OCI-LY1 (cell line): ENCODE results near the gene ADCY7.

Experiments used
- H2AFZ ChIP-seq: fragments of 200-600 bp; sonication (generic), shearing (Covaris generic); 2 replicates; pipeline ENCODE4 v1.6.0; 2014; ENCODE audit warnings: antibody characterized with exemption, mild to moderate bottlenecking, low read length
- H3F3A ChIP-seq: fragments of 200-600 bp; sonication (generic), shearing (Covaris generic); 2 replicates; pipeline ENCODE4 v1.6.0; 2014; ENCODE audit warnings: mild to moderate bottlenecking, antibody characterized with exemption, low read length, moderate library complexity; ENCODE audit not compliant: insufficient read depth
- H3K27ac ChIP-seq: fragments of 200-600 bp; sonication (generic); 2 replicates; pipeline ENCODE4 v1.5.1; 2014; ENCODE audit warnings: low read length, mixed run types, mild to moderate bottlenecking, low read depth; ENCODE audit not compliant: poor library complexity, severe bottlenecking
- H3K27me3 ChIP-seq: fragments of 200-600 bp; sonication (generic); 2 replicates; pipeline ENCODE4 v1.6.0; 2014; ENCODE audit warnings: antibody characterized with exemption, mild to moderate bottlenecking, low read length, moderate library complexity; ENCODE audit not compliant: insufficient read depth
- H3K36me3 ChIP-seq: fragments of 200-600 bp; sonication (generic); 2 replicates; pipeline ENCODE4 v1.6.1; 2014; ENCODE audit warnings: mild to moderate bottlenecking, antibody characterized with exemption, low read length, moderate library complexity, mixed read lengths; ENCODE audit not compliant: insufficient read depth
- H3K4me1 ChIP-seq: fragments of 200-600 bp; sonication (generic); 2 replicates; pipeline ENCODE4 v1.5.1; 2014; ENCODE audit warnings: mild to moderate bottlenecking, low read length, moderate library complexity; ENCODE audit not compliant: insufficient read depth, severe bottlenecking
- H3K4me2 ChIP-seq: fragments of 200-600 bp; sonication (generic), shearing (Covaris generic); 2 replicates; pipeline ENCODE4 v1.6.1; 2014; ENCODE audit warnings: low read length
- H3K4me3 ChIP-seq: fragments of 200-600 bp; sonication (generic); 2 replicates; pipeline ENCODE4 v1.5.1; 2014; ENCODE audit warnings: low read length, low read depth, mild to moderate bottlenecking, mixed read lengths; ENCODE audit not compliant: poor library complexity, severe bottlenecking
- H3K79me2 ChIP-seq: fragments of 200-600 bp; shearing (Covaris generic); 2 replicates; pipeline ENCODE4 v1.6.1; 2016; ENCODE audit warnings: mixed run types, low read length, mixed read lengths; ENCODE audit not compliant: insufficient read depth
- H3K9ac ChIP-seq: fragments of 200-600 bp; sonication (generic), shearing (Covaris generic); 2 replicates; pipeline ENCODE4 v1.6.1; 2014; ENCODE audit warnings: mild to moderate bottlenecking, low read length, mixed read lengths
- H3K9me2 ChIP-seq: fragments of 200-600 bp; sonication (generic), shearing (Covaris generic); 2 replicates; pipeline ENCODE4 v1.6.1; 2014; ENCODE audit warnings: low read depth, mild to moderate bottlenecking, low read length, mixed read lengths
- H3K9me3 ChIP-seq: fragments of 200-600 bp; shearing (Covaris generic); 2 replicates; pipeline ENCODE4 v1.6.1; 2014; ENCODE audit warnings: low read length, mixed read lengths
- H4K20me1 ChIP-seq: fragments of 200-600 bp; sonication (generic), shearing (Covaris generic); 2 replicates; pipeline ENCODE4 v1.6.0; 2016; ENCODE audit warnings: mild to moderate bottlenecking, low read length; ENCODE audit not compliant: insufficient read depth
- CTCF ChIP-seq: fragments of 200-600 bp; sonication (generic), shearing (Covaris generic); IDR thresholded peaks from 2 replicates; pipeline ENCODE4 v1.5.1; 2017; ENCODE audit warnings: mild to moderate bottlenecking, antibody characterized with exemption, low read length, moderate library complexity, mixed read lengths
- EZH2 ChIP-seq: fragments of 200-600 bp; sonication (generic), shearing (Covaris generic); IDR thresholded peaks from 2 replicates; pipeline ENCODE4 v1.8.0; 2017; ENCODE audit warnings: borderline replicate concordance, mixed run types, mild to moderate bottlenecking, antibody characterized with exemption, low read length, moderate library complexity, mixed read lengths

The ADCY7 gene

GRCh38 chr16:50301626-50302471 is 35.5 kb downstream of the ADCY7 start:
- no peak overlapping the region for H3K4me2 ChIP-seq
- no peak overlapping the region for H2AFZ ChIP-seq
- no peaks in the 10 kb centered on the region for H3K9me3 ChIP-seq
- TF ChIP-seq EZH2 (no peak), CTCF (no peak)
- no peaks in the 10 kb centered on the region for H3K79me2 ChIP-seq
- H3K27me3 ChIP-seq: no peaks in the 10 kb centered on the region
- H3K9me2 ChIP-seq: no peaks in the 10 kb centered on the region
- peaks cover 9% of the 10 kb centered on the region; the same call in 1 of the 2 replicates for H3K36me3 ChIP-seq
- no peaks in the 10 kb centered on the region for H3K4me1 ChIP-seq
- H3K4me3 ChIP-seq: no peak overlapping the region
- H4K20me1 ChIP-seq: no peaks in the 10 kb centered on the region
- no peak overlapping the region for H3K27ac ChIP-seq
- H3K9ac ChIP-seq: no peak overlapping the region
- H3F3A ChIP-seq: no peaks in the 10 kb centered on the region

- H2AFZ ChIP-seq: no peak overlapping the region
- no peaks in the 10 kb centered on the region for H3K79me2 ChIP-seq
- no peaks in the 10 kb centered on the region for H4K20me1 ChIP-seq
- TF ChIP-seq EZH2 (no peak), CTCF (no peak)
- H3K27me3 ChIP-seq: no peaks in the 10 kb centered on the region
- H3K4me3 ChIP-seq: no peak overlapping the region
- no peak overlapping the region for H3K27ac ChIP-seq
- H3K36me3 ChIP-seq: peaks cover 9% of the 10 kb centered on the region; the same call in 1 of the 2 replicates
- no peaks in the 10 kb centered on the region for H3K9me2 ChIP-seq
- no peaks in the 10 kb centered on the region for H3F3A ChIP-seq
- no peak overlapping the region for H3K9ac ChIP-seq
- no peak overlapping the region for H3K4me2 ChIP-seq
- no peaks in the 10 kb centered on the region for H3K9me3 ChIP-seq
- H3K4me1 ChIP-seq: no peaks in the 10 kb centered on the region
These were observed 36.2 kb downstream of the ADCY7 start for GRCh38 chr16:50302472-50303005.

GRCh38 chr16:50303041-50303604 is 36.8 kb downstream of the ADCY7 start:
- Histone ChIP-seq H3K27me3 (no peaks in the 10 kb centered on the region), H3K9me2 (no peaks in the 10 kb centered on the region), H3K27ac (no peak overlapping the region), H3K4me2 (no peak overlapping the region), H3K9ac (no peak overlapping the region), H2AFZ (no peak overlapping the region), H3K36me3 (peaks cover 9% of the 10 kb centered on the region; the same call in 1 of the 2 replicates), H3K79me2 (no peaks in the 10 kb centered on the region), H3F3A (no peaks in the 10 kb centered on the region), H3K4me1 (no peaks in the 10 kb centered on the region), H3K9me3 (no peaks in the 10 kb centered on the region), H4K20me1 (no peaks in the 10 kb centered on the region), H3K4me3 (no peak overlapping the region)
- TF ChIP-seq CTCF (no peak), EZH2 (no peak)
